GM21447 (cell line): ENCODE measurements around the gene HBP1.
"Not testable (repeated sequence)": the region's sequence is repeated elsewhere in the genome, so short reads cannot be mapped to it uniquely, and the experiment has no call there.

Source experiments
- ATAC-seq: cut with Tn5 transposase; IDR thresholded peaks from one replicate; pipeline ENCODE4 v1.9.1; 2021; ENCODE audit not compliant: unreplicated experiment

Gene HBP1

GRCh38 chr7:107219563-107220244, 50.9 kb downstream of the HBP1 start:
- no peak for ATAC-seq

- ATAC-seq: no peak
Measured at GRCh38 chr7:107220356-107220755, 51.6 kb downstream of the HBP1 start.

DNA sequence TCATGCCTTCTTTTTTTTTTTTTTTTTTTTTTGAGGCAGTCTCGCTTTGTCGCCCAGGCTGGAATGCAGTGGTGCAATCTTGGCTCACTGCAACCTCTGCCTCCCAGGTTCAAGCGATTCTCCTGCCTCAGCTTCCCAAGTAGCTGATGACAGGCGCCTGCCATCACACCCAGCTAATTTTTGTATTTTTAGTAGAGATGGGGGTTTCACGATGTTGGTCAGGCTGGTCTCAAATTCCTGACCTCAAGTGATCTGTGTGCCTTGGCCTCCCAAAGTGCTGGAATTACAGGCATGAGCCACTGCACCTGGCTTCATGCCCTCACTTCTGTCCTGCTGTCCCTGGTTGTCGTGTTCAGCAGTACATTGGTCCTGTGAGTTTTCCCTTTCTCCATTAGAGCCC, 52.0 kb downstream of the HBP1 start:
- not testable (repeated sequence) for ATAC-seq

DNA sequence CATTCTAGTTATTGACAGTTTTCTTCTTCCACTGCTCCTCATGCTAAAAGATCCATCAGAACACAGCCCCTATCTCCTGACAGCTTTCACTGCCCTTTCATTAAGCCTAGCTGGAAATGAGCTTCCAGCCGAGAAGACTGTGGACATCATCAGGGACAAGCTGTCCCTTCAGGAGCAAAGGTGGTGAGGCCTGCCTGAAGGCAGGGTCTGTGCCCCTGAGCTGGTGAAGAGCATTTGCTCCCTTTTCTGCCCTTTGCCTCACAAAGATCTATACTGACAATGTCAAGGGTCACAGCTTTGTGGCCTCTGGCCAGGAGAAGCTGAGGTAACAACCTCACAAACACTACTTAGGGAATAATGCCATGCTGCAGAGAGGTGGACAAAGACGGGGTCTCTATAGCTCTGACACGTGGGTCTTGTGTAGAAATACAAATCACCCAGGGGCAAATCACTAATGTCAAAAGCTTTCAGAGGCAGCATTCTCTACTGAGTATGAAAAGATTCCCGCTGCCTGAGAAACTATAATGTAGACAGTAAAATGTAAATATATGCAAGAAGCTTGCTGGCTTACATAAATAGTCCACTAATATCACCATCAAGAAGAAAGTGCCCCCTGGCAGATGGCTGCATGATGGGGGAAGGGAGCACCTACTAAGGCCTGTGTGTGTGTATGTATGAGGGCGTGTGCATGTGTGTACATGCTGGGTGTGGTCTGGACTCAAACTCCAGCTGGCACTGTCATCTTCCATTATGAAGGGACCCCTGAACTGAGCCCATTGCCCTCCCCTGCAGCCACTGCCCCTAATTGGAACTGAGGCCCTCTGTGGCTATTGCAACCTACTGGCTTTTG, 55.8 kb downstream of the HBP1 start:
- ATAC-seq: no peak

DNA sequence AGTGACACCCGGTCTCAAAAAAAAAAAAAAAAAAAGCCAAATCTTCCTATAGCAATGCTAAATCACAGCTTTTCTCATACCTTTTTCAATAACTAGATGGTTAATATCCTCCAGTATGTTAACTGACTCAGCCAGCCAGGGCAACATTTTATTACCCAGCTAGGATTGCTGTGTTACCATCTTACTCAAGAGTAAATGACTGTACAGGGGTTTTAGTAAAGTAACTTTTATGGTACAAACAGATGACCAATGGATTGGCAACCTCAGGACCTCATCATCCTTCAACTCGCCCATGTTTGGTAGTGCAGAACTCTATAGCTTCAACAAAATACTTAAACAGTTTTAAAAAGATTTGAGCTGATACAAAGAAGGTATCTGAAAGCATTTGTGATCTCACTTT, 59.5 kb downstream of the HBP1 start:
- no peak for ATAC-seq

DNA sequence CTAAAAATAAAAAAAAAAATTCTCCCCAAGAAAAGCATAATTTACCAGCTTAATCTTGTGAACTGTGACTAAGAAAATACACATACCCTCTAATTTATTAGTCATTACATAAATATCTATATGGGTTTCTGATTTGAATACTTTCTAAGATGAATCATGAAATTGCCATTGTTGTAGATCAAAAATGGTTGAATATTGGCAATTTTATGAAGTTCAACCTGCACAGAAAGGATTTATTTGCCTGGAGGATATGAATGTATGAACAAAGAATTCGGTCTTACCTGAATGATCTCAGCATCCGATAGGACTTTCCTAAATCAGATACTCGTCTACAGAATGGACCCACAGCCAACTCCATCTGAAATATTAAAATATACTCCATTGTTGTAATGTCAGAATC, 61.5 kb downstream of the HBP1 start:
- ATAC-seq: no peak

- ATAC-seq: no peak
Measured at GRCh38 chr7:107232568-107233090, 63.8 kb downstream of the HBP1 start.

- ATAC-seq: no peak
Measured at GRCh38 chr7:107233174-107233573, 64.4 kb downstream of the HBP1 start.

DNA sequence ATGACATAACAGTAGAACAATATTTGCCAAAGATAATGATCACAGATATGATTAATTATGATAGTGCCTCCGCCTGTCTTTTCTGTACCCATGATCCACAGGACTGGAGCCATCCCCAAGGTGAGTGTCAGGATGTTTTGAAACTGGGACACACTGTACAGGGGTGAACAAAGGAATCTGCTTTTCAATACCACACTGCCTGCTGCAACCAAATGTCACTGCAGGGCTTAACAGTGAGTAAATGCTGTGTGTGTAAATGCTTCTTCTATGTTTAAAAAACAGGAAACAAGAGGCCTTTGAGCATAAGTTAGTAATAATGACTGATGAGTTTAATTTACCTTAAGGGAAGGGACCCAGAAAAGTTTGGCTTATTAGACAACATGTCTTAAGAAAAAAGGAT, 65.2 kb downstream of the HBP1 start:
- no peak for ATAC-seq

DNA sequence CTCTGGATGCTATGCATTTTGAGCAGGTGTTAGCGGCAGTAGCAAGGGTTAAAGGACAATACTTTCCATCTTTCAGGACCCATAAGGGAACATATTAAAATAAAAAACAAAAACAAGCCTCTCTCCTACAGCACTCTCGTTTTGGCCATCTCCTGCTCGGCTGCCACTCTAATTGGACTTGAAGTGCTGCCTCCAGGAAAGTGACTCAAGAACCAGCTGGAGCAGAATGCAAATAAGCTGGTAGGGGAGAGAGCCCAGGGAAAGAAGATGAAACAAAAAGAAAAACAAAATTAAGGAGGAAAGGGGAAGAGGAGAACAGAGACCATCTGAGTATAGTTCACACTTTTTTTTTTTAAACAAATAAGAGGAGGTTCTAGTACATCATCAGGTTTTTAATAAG, 65.6 kb downstream of the HBP1 start:
- ATAC-seq: no peak

DNA sequence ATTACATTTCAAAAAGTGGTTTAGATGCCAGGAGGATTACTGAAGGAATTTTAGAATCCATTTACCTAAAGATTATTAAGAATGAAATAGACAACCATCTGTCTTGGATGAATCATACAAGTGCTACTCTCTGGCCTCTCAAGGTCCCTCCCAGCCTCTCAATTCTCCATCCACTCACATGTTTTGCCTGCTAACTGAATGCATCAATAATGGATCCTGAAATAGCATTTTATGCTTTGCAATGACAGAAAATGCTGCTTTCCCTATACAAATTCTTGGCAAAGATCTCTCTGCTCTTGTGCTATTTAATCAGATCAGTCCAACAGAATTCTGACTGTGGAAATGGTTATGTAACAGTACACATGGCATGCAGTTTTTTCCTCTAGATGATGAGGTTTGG, 68.1 kb downstream of the HBP1 start:
- ATAC-seq: no peak

DNA sequence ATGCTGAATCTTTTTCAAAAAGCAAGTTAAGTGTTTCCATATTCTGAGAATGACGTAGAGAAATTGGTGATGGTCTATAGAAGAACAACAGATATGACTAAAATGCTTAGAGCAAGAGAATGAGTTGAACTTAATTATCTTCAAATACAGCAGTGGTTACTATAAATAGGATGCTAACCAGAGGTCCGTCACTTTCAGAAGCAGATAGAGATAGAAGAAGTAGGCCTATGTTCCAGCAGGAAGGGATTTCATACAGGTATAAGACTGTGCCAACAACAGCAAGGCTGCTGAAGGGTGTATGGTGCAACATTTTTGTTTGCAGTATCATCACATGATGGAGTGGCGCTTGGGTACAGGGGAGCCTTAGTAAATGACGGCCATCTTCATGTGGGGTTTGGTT, 68.6 kb downstream of the HBP1 start:
- ATAC-seq: no peak

- no peak for ATAC-seq
Measured at GRCh38 chr7:107242267-107242666, 73.5 kb downstream of the HBP1 start.

GRCh38 chr7:107244613-107245012, 75.8 kb downstream of the HBP1 start:
- ATAC-seq: no peak

- ATAC-seq: not testable (repeated sequence)
Measured at GRCh38 chr7:107246836-107247235, 78.0 kb downstream of the HBP1 start.

- no peak for ATAC-seq
Measured at GRCh38 chr7:107248551-107249316, 79.9 kb downstream of the HBP1 start.

GRCh38 chr7:107251963-107252362, 83.2 kb downstream of the HBP1 start:
- ATAC-seq: no peak
